Eye (tissue), 1 donor: ENCODE measurements around the gene SHOC2.
"Not testable (repeated sequence)": the region's sequence is repeated elsewhere in the genome, so short reads cannot be mapped to it uniquely, and the experiment has no call there.

Experiments
- DNase-seq: peaks from one replicate; pipeline ENCODE4 v3.0.0-alpha.2; 2015

SHOC2 gene

DNA sequence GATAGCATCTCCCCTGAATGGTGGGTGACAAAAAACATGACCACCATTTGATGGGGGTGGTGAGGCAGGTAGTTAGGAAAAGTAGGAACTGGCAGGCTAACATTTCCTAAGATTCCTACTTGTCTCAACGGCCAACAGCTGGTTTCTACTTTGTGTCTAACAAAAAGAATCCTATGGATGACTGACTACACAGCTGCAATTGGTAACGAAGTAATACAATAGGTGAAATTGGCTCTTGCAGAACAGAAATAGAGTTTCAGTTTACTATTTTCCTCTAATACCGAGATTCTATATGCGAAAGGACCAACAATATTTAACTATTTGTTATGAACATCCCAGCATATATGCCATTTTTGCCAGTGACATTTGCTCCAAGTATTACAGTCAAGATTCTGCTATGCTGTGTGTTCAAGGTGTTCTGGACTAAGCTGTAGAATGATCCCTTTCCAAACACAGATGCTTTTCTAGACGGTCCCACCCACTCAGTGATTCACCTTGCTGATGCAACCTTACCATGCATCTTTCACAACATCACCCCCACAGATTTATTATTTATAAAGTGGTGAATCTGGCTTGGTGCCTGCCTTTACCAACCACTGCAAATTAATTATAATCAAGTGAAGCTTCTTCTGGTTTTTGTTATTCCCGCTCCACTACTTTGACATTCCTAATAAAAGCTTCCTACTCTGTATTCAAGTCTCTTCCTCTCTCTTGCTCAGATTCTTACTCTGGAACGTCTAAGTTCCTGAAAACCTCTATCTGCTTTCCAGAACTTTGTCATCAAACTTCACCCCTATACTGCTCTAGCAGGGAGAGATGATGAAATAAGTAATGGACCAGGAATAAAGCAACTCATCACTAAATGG lies 17.2 kb upstream of the SHOC2 start:
- no peak for DNase-seq

DNA sequence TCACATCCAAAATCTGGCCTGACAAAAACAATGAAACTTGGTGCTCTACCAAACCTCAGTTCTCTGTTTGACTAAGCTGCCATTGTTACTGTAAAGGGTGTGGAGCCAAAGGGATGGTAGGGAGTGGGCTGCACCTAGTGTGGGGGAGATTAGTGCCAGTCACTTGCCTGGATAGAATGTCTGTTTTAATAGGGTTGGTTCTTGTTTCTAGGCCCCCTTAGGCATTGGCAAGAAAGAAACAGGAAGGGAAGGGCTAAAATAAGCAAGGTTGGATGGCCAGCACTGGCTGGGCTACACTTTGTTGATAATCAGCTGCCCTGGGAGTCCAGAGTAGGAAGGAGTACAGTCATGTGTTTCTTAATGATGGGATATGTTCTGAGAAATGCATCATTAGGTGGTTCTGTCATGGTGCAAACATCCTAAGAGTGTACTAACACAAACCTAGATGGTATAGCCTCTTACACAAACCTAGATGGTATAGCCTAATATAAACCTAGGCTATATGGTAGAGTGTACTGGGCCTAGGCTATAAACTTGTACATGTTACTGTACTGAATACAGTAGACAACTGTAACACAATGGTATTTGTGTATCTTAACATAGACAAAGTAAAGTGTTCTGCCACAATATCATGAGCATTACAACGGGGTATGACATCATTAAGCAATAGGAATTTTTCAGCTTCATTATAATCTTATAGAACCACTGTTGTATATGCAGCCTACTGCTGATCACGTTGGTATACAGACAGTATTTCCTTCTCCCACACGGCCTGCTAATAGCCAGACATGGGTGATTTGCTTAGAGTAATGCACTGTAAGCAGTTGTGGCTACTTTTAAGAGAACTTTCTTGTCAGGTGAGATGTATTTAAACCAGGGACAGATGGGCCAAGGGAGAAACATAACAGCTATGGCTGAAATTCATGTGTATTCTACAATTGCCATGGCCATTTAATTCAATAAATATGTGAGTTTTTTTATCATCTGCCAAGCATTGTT lies 15.8 kb upstream of the SHOC2 start:
- no peak for DNase-seq

DNA sequence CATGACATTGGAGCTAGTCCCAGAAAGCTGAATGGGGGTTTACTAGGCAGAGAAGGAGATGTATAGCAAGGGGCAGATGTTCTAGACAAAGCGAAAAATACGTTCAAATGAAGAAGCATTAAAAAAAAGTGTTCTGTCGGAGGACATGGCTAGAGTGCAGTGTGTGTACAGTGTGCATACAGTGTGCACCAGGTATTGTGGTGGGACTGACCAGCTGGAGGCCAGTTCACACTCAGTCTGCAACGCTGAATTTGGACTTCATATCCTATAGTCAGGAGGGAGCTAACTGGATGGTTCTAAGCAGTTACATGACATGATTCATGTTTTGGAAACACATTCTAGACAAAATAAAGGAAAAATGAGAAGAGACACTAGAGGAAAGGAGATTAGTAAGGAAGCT lies 9.3 kb upstream of the SHOC2 start:
- no peak for DNase-seq

DNA sequence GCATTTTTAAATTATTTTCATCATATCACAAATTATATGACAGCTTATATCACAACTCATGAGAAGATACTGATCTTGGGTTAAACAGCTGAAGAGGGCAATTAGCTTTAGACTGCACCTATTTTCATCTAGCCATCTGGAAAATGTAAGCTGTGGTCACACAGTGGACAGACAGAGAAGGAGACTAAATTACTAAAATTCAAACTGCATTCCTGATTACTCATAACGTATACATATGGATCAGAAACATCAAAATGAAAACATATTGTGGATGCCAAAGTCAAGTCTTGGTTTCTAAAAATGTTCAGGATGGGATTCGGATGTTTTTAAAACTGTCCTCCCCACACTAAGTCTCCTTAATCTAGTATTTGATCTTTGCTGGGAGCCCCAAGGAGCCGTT lies 7.0 kb upstream of the SHOC2 start:
- DNase-seq, result no peak

DNA sequence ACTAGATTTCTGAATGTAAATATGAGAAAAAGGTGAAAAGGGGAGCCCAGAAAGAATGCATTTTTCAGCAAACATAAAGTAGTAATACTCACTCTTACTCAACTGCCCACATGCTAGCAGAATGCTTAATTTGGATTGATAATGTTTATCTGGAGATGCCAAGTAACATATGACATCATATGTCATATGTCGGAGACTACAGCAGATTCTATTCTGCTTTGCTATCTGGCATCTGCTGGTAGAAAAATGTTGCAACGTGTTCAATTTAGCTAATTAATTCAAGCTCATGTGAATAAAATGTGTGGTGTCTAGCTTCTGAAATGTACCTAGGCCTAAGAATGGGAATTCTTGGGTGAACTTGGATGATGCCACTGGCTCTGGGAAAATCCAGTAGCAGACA lies 5.0 kb upstream of the SHOC2 start:
- DNase-seq, result no peak

DNA sequence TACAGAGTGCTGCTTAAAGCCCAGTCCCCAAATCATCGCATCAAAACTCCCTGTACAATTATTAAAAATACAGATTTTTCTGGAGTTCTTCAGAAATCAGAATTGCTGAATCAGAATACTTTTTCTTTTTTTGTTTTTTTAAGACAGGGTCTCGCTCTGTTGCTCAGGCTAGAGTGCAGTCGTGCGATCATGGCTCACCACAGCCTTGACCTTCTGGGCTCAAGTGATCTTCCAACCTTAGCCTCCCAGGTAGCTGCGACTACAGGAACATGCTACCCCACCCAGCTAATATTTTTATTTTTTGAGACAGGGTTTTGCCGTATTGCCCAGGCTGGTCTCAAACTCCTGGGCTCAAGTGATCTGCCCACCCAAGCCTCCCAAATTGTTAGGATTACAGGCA lies 4.4 kb upstream of the SHOC2 start:
- no peak for DNase-seq

DNA sequence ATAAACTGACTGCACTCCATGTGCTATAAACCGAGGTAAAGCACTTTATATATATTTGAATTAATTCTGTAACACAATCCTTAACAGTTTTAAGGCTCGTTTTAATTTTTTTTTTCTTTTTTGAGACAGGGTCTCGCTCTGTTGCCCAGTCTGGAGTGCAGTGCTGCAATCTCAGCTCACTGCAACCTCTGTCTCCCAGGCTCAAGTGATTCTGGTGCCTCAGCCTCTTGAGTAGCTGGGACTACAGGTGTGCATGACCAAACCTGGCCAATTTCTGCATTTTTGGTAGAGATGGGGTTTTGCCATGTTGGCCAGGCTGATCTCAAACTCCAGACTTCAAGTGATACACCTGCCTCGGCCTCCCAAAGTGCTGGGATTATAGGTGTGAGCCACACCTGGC lies 3.8 kb upstream of the SHOC2 start:
- not testable (repeated sequence) for DNase-seq

DNA sequence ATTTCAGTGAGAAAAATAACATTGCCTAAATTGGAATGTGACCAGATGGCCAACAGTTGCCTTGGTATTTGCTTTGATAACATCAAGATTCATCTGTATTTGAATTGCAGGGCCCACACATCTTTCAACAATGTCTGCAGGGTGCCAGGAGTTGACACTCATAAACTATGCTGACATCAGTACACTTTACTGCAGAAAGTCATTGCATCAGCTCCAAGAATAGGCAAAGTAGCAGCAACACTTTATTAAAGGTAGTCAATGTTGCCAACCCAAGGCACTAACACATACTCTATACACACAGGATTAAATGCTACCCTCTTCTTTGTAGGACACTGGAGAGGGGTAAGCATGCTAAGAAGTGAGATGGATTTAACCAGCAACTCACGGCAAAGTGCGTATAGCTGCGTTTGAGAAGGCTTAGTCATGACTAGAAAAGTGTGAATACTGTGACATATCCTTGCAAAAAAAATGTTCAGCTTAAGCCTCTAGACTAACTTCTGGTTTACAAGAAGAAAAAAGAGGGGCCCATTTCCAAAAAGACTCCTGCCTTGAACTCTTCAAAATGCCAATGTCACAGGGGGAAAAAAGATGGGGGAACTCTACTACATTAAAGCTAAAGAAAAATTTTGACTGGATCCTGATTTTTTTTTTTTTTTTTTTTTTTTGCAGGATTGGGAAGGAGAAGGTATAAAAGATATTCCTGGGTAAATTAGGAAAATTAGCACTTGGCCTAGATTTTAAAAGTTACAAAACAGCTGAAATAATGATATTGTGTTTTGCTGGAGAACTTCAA lies 2.7 kb upstream of the SHOC2 start:
- no peak for DNase-seq

DNA sequence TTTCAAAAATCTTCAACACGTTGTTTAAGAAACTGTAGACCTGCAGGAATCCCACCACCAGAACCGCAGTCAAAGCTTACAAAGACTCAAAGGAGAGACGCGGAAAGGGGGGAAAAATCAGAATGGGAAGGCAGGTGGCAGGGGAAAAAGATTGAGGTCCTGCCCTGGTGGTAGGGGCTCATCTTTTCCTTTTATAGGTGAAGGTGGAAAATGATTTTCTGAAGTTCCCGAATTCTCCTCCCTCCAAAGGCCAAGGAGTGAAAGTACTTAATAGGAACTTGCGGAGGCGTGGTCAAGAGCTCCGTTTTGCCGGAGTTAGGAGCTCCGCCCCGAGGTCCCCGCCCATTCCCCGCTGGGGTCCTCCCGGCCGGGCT lies 1.1 kb upstream of the SHOC2 start:
- no peak for DNase-seq

DNA sequence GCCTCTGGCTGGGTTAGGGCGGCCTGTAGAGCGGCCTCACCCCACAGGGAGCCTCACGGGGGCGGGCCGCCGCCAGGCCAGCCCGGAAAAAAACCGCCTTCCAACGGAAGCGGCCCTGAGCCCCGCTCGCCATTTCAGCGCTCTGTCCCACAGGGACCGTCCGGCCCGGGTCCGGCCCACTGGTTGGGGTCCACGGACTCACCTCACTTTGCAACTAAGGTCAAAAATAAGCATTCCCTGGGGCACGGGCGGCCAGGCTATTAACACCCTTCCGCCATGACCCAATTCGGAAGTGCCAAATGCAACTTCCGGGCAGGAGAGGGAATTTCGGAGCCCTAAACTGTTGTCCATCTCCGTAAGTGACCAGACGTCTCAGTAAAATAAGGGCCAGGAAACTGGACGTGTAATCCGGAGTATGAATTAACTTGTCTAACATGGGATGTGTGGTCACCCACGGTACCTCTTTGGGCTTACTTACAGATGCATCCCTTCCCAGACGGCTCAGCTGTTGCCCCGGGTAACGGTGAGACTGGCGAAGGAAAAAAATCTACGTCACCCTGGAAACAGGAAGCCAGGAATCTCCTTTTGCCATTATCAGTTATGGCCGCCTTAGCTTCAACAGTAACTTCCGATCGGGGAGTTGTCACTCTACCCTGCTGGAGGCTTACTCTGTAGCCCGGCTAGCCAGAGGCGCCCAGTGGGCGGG lies 608 bp upstream of the SHOC2 start, which contains the start of gene BBIP1:
BBIP1 (minus strand) TSS at position 538 of the 706 bp plus-strand sequence. CDS start 1,023 bp downstream, outside the sequence.
- DNase-seq, result peak; percentile 99

DNA sequence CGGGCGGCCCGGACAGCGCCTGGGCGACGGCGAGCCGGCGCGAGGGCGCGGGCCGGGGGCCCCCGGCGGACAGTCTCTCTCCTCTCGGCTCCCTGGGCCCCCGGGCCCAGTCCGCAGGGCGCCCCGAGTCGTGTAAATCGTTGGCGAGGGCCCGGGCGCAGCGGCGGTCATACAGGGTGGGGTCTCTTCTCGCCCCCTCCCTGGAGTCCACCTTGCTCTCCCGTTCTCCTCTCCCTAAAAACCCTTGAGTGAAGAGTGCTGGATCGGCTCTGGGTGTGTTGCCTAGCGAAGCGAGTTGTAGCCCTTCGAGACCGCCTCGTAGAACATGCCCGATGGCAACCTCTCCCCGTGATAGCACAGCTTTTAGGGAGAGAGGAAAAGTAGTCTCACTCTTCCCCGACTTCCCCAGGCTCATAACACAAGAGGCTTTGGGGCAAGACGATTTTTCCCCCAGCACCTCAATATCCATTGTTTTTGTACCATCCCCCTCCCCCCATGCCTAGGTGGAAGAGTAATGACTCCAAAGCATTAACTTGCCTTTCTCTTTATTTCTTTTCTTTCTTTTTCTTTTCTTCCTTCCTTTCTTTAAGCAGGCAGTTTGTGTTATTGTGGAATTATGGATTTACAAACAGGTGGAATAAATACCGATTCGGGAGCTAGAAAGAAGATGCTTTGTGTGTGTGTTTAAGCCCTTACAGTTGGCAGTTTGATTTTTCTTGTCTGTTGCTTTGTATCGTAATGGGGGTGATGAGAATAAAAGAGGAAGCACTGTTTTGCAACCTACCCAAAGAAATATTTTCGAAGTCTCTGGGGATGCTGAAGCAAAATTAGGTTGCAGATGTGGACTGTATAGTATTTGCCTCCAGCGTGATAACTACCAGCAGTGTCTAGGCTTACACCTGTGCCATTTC lies 822 bp downstream of the SHOC2 start:
- DNase-seq, result peak; percentile 89

DNA sequence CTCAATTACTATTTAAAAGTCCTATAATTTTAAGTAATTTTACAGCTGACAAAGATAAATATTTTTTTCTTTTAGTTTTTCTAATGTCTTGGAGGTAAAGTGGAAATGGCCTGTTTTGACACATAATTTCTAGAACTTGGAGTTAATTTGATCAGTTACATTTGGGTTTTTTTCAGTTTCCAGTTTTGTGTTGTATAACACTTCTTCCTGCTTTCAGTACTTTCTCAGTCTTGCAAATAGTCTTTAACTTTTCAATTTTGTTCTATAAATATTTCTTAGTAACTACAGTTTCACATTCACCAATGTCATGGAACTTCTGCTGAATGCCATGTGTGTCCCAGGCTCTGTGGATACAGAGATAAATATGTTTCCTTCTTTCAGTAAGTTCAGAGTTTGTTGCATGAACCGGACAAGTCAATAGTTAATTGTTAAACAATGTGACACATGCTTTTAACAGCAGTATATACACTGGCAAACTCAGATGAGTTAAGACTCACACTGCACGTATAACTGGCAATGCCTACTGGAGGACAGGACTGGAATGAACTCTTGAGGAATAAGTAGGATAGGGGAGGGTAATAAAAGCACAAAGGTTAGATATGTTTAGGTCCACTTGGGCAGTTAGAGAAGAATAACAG lies 4.6 kb downstream of the SHOC2 start:
- no peak for DNase-seq

DNA sequence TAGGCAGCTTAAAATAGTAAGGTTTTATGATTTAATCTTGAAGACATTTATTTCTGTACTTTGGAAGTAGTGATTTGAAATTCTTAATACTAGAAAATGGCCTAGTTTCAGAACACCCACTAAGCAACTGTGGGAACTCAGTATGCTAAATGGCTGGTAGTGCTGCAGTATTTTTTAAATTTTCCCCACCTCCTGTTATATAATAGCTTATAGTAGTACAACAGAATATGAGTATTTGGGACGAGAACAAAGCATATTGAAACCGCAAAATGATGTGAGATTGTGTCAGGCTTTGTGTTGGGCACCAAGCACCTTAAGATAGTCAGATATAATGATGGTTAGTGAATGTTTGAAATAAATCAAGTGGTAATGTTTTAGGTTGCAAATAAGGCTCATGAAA lies 8.1 kb downstream of the SHOC2 start:
- DNase-seq, result no peak

DNA sequence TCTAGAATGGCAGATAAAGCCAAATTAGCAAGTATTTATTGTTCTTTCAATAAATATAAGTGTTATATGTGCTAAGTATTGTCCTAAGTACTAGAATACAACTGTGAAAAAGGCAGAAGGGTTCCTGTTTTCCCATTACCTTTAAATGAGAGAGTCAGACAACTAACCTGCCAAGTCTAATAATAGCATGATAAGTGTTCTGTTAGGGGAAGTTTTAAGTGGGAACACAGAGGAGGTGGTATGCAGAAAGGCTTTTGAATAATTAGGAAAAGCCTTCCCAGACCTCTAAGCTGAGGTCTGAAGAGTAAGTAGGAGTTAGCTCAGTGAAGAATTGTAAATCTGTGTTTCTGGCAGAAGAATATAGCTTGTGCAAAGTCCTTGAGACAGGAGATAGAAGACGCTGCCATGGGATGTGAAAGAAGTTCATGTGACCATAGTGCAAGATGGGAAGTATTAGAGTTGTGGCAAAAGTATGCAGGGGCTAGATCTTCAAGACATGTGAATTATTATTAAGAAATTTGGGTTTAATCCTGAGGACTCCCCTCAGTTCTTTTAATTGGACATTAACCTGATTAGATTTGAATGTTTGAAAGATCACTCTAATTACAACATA lies 12.5 kb downstream of the SHOC2 start:
- DNase-seq, result no peak

DNA sequence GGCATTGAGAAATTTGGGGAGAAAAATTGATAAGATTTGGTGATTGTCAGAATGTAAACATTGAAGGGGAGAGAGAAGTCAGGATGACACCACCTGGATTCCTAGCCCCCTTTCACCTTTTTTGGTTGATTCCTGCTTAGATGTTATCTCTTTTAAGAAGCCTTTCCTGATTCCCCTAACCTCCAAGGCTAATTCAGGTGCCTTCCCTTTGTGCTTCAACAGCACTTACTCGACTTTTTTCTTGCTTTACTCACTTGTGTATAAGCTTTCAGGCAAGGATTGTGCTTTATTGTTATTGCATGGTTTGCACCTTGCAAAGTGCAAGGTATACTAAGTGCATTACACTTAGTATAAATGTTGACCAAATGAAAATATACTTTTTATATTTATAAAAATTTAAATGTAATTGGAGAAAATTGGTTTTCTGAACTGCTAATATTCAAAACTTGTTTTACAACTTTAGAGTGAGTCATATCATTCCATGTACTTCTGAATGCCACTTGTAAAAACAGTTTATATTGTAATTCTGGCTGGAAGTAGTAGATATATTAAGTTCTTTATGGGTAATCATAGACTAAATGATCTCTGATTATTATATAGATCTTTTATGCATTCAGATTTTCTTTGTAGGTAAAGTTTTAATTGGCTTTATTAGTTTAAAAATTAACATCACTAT lies 13.2 kb downstream of the SHOC2 start:
- no peak for DNase-seq

DNA sequence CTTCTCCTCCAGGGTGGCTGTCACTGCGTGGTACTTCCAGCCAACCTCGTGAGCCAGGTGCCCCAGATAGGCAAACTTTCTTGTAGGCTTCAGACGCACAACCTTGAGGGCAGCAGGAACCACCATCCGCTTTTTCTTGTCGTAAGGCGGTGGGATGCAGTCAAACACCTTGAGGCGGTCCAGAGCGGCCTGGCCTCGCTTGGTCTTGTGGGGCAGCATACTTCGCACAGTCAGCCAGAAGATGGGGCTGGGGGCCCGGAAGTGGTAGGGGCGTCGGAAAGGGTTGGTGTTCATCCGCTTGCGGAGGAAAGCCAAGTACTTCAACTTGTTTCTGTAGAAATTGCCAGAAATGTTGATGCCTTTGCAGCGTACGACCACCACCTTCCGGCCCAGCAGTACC lies 17.4 kb downstream of the SHOC2 start:
- no peak for DNase-seq

DNA sequence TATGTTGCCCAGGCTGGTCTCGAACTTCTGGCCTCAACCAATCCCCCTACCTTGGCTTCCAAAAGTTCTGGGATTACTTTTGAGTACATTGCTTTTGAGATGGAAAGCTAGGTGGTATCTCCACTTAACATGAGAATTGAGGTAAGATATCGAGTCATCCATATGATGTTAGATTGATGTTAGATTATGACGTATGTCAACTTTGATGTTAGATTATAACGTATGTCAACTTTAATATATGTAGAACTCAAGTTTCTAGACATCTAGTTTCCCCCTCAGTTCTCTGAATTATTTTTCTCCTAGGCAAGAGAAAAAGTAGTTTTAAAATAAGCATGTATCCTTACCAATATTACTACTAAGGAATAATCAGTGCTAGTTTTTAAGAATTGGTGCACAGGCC lies 20.0 kb downstream of the SHOC2 start:
- DNase-seq, result no peak

DNA sequence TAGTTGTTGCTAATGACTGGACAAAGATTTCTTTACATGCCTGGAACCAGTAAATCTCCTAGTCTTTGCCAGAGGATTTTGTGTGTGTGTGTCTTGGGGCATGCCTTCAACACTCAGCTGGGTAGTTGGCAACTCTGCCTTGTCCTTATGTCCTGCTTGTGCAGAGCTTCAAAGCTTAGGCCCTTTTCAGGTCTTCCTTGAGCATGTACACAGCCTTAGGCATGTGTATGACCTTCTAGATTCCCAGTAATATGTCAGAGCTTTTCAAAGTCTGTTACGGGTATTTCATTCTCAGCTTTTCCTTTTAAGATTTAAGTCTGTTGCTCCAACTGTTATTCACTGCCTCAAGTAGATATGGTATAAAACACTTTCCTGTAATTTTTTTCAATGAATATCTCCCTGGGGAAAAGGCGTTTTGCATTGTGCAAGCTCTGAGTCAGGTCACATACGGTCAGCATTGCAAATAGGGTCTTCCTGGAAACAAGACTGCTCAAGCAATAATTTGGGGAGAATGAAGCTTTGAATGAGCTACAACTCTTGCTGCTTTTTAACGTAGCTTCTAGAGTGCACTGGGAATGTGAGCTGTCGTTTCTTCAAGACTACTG lies 25.5 kb downstream of the SHOC2 start:
- DNase-seq, result no peak

DNA sequence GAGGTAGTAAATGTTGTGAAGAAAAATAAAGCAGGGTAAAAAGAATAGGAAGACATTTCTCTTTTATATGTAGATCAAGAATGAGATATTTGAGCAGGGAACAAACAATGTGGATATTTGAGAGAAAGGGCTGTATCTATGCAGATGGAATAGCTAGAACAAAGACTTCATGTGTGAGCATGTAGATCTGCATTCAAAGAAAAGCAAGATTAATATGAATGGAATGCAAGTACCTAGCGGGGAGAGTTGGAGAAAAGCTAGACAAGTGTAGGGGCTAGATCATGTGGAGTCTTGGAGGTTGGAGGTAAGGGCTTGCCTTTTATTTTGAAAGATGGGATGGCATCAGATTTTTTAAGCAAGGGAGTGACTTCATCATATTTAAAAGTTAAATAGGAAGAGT lies 27.1 kb downstream of the SHOC2 start:
- DNase-seq, result no peak
